Lower leg skin (tissue), 3 donors: ENCODE measurements around the gene ASB13.

ENCODE experiments used
- POLR2A ChIP-seq, 2 donors: fragments of 450-650 bp; IDR thresholded peaks; one replicate each; pipeline ENCODE4 v1.6.1; 2016 to 2017; ENCODE audit warnings: antibody characterized with exemption in 2 of 2, mild to moderate bottlenecking in 1 of 2, moderate library complexity in 1 of 2
- TF ChIP-seq, protein P1 (sequence below), 3 donors: fragments of 450-650 bp; IDR thresholded peaks; one replicate each; pipeline ENCODE4 v1.5.1; 2016; ENCODE audit warnings: antibody characterized with exemption in 3 of 3, mild to moderate bottlenecking in 3 of 3, moderate library complexity in 2 of 3

DNA sequence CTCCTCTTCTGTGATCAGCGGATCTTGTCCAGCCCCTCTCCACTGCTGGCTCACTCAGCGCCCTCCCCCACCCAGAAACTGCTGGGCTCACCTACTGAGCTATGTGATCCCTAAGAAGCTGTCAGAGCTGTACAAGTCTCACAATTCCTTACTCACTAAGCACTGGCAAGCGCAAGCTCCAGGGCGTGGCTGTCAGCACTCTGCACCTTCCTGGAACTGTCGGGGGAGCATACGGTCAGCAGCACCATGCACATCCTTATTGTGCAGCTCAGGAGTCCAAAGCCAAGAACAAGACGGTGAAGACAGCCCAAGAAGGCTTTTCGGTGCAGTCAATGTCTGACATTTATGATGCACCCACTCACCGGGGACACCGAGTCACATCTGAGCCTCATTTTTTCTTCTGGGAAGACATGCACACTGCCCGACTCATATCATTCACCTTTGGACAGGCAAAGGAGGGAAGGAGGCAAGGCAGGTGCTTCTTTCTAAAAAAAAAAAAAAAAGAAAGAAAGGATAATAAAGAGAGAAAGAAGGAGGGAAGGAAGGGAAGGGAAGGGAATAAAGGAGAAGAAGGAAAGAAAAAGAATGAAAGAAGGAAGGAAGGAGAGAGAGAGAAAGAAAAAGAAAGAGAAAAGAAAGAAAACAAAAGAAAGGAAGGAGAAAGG is 56.3 kb downstream of the ASB13 start:
- TF ChIP-seq, protein P1, sequence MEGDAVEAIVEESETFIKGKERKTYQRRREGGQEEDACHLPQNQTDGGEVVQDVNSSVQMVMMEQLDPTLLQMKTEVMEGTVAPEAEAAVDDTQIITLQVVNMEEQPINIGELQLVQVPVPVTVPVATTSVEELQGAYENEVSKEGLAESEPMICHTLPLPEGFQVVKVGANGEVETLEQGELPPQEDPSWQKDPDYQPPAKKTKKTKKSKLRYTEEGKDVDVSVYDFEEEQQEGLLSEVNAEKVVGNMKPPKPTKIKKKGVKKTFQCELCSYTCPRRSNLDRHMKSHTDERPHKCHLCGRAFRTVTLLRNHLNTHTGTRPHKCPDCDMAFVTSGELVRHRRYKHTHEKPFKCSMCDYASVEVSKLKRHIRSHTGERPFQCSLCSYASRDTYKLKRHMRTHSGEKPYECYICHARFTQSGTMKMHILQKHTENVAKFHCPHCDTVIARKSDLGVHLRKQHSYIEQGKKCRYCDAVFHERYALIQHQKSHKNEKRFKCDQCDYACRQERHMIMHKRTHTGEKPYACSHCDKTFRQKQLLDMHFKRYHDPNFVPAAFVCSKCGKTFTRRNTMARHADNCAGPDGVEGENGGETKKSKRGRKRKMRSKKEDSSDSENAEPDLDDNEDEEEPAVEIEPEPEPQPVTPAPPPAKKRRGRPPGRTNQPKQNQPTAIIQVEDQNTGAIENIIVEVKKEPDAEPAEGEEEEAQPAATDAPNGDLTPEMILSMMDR (IDR thresholded peaks at IDR 0.05), result no peak
- no peak for TF ChIP-seq POLR2A (IDR thresholded peaks at IDR 0.05)
